Measurements from ENCODE around the gene INTS11.

The INTS11 gene

DNA sequence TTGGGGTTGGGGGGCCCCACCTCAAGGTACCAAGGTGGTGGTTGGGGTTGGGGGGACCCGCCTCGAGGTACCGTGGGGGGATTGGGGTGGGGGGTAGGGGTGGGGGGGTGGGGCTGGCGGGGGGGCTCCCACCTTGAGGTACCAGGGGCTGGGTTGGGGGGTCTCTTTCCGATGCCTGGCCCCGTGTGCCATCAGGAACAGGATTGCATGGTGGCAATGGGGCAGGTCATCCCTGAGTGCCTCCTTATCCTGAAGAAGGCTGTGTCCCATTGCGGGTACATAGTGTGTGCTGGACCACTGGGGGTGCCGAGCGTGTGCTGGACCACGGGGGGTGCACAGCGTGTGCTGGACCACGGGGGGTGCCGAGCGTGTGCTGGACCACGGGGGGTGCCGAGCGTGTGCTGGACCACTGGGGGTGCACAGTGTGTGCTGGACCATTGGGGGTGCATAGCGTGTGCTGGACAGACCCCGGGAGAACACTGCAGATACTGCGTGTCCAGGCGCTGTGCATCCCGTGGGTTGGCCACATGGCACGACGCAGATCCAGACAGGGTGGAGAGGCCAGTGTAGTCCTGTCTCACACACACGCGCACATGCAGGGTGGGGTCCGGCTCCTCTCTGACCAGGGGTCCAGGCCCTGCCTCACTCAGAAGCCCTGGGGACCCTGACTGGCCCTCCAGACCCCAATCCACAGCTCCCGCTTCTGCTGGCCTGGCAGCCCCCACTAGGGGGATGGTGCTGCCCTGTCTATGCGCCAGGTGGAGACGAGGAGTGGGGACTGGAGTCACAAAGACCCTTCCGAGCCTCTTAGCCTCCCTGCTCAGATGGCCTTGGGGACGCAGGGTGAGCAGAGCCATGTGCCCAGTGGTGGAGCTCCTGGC, 40.0 kb downstream of the INTS11 start:
- DNase-seq = no peak

DNA sequence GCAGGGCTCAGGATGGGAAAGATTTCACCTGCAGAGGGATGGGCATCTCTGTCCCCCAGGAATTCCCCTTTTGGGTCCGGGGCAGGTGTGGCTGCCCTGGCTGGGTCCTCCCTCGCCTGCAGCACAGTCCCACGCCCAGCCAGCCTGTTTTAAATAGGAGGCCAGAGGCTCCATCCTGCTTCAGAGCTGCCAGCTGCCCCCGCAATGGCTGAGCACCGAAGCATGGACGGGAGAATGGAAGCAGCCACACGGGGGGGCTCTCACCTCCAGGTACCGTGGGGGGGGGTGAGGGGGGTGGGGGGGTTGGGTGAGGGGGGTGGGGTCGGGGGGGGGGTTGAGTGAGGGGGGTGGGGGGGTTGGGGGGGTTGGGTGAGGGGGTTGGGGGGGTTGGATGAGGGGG, 40.6 kb downstream of the INTS11 start:
- peak; percentile 1 for DNase-seq

DNA sequence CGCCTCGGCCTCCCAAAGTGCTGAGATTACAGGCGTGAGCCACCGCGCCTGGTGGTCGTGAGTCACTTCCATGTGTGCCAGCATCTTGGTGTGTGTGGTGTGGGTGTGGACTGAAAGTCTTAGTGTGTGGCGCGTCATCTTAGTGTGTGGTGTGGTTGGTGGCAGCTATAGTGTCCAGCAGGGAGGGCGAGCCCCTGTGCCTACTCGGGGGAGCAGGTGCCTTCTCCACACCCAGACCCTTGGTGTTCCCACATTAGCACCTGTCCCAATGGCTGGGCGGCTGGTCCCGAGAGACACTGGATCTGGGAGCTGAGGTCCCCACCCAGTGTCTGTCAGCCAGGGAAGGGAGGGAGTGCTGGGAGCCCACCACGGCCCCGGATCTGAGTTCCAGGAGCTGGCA, 41.5 kb downstream of the INTS11 start:
- DNase-seq = no peak

DNA sequence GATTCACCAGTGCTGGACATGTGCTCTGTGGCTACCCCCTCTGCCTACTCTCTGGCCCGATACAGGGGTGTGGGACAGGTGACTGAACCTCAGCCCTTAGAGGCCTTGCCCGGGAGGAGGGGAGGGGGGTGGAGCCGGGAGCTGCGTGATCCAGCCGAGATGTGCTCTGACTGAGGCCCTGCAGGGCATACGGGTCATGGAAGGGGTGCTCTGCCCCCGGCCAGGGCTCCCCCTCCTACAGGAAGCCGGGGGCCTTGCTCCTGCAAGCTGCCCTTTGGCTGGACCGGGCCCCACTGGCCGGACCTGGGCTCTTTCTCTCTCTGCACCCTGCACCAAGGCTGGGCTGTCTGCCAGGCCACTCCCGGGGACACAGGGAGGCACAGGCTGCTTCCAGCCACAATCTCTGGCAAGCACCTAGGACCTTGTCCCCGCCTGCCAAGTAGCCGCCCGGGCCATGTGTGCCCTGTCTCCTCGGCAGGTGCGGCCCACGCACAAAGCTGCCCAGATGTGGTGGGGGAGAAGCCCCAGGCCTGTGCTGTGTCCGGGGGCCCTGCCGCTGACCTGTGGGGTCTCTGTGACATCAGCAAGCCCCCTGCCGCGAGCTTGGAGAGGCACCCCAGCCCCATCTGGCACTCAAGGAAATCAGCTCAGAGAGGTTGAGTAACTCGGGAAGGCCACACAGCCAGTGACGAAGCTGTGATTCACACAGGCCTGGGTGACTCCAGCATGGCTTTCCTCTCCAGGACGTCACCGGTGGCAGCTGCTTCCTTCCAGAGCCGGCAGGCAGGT, 42.7 kb downstream of the INTS11 start:
- DNase-seq = peak; percentile 7

DNA sequence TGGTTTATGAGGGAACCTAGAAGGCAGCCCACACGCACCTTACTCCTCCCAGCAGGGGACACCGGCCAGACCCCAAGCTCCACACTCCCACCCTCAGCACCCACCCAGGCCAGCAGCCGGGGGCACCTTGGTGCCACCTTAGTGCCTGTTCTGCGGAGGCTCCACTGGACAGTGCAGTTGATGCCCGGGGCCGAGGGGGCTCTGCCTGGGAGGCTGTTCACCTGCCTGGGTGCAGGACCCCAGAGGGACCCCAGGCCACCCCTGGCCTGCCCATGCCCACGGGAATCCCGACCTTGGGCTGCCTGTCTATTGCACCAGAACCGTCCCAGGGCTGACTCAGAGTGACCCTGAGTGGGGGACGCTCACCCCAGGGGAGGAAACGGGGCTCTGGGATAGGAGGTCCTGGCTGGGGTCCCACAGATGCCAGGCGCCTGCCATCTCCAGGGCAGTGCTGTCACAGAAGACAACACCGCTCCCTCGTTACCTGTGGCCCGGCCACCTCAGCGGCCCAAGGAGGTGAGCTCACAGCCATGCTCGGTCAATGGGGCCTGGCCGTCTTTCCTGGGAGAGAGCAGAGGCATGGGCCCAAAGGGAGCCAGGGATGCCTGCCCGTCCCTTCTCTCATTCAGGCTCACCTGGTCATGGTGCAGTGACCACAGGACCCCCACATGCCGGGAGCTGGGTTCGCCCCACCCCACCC, 43.5 kb downstream of the INTS11 start:
- DNase-seq = no peak

DNA sequence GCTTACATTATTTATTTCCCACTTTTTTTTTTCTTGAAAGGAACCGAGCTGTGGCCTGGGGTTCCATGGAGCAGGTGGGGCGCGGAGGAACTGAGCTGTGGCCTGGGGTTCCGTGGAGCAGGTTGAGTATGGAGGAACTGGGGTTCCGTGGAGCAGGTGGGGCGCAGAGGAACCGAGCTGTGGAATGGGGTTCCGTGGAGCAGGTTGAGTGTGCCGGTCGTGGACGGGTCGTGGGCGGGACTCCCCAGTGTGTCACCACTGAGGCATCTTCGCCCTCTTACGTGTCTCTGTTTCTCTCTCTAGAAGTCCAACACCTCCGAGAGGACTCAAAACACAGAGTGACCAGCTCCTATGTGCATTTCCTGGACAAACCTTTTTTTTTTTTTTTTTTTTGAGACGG, 45.4 kb downstream of the INTS11 start:
- no peak for DNase-seq

DNA sequence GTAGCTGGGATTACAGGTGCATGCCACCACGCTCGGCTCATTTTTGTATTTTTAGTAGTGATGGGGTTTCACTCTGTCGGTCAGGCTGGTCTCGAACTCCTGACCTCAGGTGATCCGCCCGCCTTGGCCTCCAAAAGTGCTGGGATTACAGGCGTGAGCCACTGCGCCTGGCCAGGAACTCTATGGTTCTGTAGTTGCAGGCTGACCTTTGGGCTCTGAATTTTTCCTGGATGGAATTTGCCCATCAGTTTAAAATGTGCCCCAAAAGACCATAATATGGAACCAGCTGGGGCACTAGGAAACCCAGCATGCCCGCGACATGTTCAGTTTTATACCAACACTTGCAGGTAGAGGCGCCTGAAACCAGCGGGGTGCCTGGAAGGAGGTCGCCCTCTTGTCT, 45.8 kb downstream of the INTS11 start:
- no peak for DNase-seq

DNA sequence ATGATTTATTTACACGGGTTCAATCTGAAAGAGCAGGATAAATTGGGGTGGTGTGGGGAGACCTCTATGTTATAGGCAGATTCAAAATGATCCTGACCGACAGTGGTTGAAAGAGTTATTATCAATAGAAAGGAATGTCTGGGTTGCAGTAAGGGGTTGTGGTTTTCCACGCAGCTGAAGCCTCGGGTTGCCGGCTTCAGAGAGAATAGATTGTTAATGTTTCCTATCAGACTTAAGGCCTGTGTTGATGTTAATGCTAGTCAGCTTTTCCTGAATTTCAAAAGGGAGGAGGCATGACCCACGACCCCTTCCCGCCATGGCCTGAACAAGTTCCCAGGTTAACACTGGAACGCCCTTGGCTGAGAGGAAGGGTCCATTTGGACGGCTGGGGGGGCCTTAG, 48.6 kb downstream of the INTS11 start:
- no peak for DNase-seq

DNA sequence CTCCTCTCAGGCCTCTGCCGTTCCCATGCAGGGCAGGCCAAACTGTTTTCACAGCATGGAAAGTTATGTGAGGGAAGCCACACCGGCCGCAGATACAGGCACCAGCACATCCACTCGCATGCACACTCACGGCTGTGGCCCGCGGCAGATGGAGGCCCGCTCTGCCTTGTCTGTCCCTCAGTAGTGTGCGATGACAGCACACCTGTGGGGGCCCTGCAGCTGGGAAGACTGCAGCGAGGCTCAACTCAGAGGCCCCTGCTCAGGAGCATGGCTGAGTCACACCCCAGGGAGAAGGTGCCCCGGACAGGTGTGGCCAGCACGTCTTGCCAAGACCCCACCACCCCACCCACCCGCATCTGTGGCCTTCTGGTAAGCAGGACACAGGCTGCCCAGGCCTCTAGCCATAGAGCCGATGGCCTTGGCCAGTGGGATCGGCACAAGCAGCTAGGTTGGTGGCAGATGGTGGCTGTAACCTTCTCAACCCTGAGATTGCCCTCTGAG, 49.5 kb downstream of the INTS11 start:
- no peak for DNase-seq

DNA sequence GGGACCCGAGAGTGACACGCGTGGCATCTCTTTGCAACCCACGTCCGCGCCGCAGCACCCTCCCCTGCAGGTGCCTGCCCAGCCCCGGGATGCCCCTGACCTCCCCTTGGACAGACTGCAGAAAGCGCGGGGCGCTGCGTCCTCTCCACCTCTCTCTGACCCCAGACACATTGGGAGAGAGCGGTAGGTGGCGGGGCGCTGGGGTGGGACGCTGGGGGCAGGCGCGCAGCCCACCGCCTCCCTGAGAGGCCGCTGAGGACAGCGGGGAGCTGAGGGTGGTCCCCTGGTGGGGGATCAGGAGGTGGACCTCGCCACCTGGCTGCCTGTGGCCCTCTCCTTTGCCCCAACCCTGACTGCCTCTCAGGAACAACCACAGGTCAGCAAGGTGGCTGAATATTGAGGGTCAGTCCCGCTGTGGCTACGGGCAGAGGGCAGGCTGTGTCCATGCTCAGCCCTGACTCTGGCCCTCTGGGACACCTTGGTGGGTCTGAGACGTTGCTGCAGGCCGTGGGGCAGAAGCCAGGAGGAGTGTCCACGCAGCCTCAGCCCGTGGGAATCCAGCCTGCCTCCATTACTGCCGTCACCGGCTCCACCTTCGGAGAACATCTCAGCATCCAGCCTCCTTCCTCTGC, 50.0 kb downstream of the INTS11 start:
- no peak for DNase-seq

DNA sequence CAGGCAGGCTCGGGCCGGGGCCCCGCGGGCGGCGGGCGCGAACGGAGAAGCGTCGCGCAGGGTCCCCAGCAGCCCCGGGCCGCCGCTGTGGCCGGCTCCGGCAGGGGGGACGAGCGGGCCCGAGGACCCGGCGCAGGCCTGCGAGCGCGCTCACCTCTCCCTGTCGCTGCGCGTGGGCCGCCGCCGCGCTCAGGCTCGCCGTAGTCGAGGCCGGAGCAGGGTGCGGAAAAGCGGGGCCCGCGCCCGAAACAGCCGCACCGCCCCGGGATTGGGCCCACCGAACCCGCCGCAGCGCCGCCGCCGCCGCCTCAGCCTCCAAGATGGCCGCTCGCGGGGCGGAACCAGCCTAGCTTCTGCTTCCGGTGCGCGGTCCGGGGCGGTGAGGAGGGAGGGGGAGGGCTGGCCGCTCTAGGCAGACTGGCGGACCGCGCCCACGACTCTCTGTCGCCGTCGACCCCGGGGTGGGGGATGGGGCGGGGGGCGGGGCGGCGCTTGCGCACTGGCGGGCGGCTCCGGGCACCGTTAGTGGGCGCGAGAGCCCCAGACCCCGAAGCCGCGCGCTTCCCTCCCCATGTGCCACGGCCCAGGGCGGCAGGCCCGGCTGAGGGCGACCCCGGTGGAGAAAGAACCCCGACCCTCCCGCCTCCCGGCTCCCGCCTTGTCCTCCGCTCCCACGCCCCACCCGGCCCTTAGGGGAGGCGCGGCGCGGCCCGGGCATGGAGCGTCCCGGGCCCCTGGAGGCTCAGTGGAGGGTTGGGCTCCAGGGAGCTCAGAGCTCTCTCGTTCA, 50.8 kb downstream of the INTS11 start, which contains the start of gene UBE2J2:
Gene UBE2J2 (minus strand): TSS at position 343 of the 787 bp plus-strand sequence. CDS start 5,862 bp downstream, outside the sequence.
- peak; percentile 86 for DNase-seq

DNA sequence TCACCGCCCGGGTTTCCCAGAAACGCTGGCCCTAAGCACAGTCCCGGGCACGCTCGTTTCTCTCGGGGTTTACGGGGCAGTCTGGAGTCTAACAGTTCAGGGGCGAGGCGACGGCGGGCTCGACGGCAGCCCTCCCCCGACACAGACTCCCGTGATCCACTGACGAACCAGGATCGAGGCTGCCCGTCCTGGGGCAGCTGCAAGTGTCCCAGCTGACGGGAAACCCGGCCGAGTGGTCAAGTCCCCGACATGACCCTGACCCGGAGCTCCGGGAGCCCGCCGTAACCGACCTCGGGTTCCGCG, 51.3 kb downstream of the INTS11 start:
- no peak for DNase-seq

DNA sequence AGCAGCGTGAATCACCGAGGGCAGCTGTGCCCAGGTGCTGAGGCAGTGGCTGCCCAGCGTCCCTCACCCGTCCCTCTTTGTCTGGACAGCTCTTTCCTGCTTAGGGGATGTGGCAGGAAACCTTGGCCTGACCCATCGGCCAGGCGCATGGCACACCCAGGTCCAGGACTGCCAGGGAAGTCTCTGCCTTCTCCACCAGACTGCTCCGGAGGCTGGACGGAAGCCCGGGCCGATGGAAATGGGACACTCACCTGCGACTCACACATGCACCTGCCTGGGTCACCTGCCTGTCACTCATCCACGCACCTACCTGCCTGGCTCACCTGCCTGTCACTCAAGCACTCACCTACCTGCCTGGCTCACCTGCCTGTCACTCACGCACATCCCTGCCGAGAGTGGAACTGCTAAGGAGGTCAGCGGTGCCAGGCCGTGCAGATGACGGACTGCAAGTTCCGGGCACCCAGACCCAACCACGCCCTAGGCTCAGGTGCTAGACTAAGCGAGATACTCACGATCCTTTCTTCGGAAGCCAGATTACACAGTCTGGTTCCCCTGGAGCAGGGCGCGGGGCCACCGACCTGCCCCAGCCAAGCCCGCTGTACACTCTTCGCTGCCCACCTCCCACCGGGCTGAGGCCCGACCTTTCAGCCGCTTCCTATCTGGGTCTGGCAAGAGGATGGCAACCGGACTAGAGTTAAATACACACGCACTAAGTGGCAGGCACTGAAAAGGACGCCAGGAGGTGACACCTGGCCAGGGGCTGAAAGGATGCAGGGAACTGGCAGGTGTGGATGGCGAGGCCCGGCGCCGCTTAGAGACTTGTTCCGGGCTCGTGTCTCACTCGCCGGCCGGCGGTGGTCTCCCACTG, 51.9 kb downstream of the INTS11 start:
- DNase-seq = peak; percentile 32

DNA sequence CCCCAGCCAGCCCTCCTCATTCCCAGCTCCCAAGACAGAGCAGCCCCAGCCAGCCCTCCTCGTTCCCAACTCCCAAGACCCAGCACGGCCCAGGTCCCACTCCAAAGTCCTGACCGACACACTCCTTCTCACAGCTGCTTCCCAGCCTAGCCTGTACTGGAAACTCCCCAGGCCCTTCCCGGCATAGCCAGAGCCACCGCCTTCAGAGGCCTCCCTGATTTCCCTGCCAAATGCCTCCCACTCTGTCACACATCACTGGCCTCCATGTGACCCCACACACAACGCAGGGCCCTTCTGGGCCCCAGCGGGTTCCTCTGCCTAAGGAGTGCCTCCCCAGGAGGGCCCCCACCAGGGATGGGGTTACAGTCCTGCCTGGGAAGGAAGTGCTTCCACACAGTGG, 53.6 kb downstream of the INTS11 start:
- DNase-seq = no peak

DNA sequence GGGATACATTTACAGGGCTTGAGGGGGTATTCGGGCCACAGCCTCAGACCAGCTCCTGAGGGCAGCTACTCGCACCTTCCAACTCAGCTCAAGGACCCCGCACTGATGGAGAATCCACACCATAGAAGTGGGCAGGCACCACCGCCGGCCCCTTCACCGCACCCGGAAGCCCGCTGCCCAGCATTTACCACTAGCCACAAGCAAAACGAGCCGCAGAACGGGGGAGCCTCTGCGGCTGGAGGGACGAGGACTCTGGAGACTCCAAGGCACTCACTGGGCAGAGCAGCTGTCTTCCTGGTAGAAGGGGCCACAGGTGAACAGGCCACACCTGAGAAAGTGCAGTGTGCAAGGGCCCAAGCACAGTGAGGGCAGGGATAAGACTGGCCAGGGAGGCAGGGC, 56.2 kb downstream of the INTS11 start:
- no peak for DNase-seq

DNA sequence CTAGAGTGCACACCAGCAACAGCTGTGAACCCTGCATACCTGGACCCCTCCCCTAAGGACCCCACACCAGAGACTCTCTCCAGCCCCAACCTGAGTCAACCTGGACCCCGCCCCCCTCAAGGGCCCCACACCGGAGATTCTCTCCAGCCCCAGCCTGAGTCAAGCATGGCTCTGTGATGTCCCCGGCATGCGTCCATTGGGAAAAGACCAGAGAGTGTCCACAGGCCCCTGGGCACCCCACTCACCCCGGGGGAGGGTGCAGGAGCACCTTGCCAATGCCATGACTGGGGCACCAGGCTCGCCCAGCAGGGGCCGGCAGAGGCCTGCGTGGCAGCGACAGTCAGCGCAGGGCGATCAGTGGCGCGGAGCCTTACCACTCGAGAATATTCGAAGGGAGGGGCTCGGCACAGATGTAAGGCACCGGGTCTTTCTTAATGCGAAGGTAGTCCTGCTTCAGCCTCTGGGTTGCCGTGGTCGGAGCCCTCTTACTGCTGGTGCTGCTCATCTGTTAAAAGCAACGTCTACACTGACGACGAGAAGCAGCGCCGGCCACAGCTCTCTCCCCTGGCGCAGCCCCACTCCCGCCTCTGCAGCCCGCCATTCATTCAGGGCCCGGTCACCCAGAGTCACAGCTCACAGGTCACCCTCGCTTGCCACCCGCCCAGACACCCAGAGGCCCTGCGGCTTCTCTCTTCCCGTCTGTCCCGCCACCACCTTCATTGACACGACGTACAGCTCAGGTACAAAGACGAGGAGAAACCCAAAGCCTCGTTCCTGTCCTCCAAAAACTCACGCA, 56.8 kb downstream of the INTS11 start:
- no peak for DNase-seq

DNA sequence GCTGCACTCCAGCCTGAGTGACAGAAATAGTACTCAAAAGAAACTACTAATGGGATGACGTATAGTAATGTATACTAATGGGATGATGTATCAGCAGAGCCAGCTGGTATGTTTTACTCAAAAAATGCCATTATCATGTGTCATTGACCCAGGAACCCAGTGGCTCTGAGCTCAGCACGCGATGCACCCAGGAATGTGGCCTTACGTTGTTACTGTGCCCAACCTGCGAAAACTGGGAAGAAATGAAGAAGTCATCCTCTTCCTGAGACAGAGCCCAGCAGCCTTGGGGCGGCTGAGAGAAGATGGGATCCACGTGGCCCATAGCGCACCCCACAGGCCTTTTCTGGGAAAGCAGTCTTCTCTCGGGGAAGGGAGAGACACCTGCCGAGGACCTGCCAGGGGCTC, 59.6 kb downstream of the INTS11 start:
- DNase-seq = no peak

DNA sequence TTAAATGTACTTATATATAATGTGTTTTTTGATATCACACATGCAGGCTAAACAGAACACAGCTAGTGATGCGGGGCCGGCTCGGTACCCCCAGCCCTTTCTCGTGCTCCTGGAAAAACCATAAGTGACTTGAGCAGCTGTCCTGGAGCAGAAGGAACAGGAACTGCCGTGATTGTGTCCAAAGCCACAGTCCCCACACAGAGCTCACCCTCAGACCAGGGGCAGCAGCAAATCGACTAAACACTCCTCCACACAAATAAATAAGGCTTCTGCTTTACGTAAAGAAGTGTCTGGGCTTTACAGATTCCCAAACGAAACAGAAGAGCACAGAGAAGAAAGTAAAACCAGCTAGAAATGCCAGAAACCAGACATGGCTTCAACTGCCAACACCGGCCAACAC, 60.4 kb downstream of the INTS11 start:
- DNase-seq = no peak

DNA sequence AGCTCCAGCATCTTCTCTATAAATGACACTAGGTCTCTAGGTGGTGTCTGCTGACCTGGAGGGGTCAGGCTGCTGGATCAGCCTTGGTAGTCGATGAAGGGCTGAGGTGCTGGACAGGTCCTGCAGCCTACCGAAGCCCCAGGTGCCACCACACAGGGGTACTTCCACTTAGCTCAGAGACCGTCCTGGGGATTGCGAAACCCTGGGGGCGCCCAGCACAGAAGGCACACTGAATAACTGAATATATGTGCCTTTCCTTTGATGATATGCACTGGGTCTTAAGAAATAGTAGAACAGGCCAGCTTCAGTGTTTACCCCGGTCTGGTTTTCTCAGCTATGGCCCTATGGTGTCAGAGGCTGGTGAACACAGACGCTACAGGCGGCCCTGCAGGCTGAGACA, 61.7 kb downstream of the INTS11 start:
- no peak for DNase-seq

DNA sequence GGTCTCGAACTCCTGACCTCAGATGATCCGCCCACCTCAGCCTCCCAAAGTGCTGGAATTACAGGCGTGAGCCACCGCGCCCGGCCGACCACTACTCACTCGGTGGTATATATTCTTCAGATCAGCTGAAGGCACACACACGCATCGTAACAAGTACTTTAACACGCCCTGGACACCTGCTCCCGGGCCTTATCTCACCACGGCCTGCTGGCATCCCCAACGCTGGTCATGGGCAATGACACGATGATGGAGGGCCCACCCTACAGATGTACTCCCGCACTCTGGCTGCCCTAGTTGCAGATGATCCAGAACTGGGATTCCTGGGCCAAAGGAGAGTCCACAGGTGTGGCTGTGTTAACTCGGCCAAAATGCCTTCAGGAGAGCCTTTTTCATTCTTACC, 62.4 kb downstream of the INTS11 start:
- no peak for DNase-seq
